ENCODE measurements around the gene TRIM24. TPM values are rescaled to one million over a fixed set of nuclear protein-coding genes. Genes with fewer than 3 reads are reported as not detected.

The TRIM24 gene
- total RNA-seq, 2 experiments from 2014 or later = 17.5 to 26.8 TPM

DNA sequence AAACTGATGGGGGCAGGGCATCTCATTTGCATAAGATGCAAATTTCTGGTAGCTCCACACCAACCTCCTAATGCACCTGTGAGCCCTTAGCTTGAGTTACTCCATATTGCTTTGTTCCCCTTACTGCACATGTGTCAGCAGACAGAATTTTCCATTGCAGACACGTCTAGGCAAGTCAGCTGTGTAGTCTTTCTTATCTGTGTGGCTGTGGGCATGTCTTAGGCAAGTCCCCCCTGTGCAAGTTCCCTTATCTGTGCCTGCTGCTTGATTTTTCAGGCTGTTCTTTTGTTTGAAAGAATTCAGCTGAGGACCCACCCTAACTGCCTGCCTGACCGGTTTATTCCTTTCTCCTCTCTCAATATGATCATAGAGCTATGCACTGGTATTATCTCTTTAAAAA, 28.5 kb upstream of the TRIM24 start:
- no TSS peak for BruUV-seq (replicated peaks)
- Histone ChIP-seq H3K4me1 (ENCODE audit: insufficient read depth, low read length, poor library complexity, severe bottlenecking) (no peaks in the 10 kb centered on the region), H3K4me2 (ENCODE audit: low read length) (no peak overlapping the region), H3K27ac (ENCODE audit: low read depth, low read length, poor library complexity, severe bottlenecking) (no peak overlapping the region), H2AFZ (ENCODE audit: low read length) (no peak overlapping the region), H3K9me3 (ENCODE audit: low read length) (0 out of 2 replicates have a peak, but pooled peaks cover 9% of the 10 kb centered on the region), H4K20me1 (ENCODE audit: insufficient read depth, low read length) (no peaks in the 10 kb centered on the region), H3K36me3 (ENCODE audit: insufficient read depth, low read length) (no peaks in the 10 kb centered on the region), H3K4me3 (ENCODE audit: low read depth, low read length, poor library complexity, severe bottlenecking) (no peak overlapping the region), H3K9me2 (ENCODE audit: insufficient read depth, low read length) (no peaks in the 10 kb centered on the region), H3K79me2 (ENCODE audit: insufficient read depth, low read depth, low read length) (no peaks in the 10 kb centered on the region)
- peak; percentile 2 for DNase-seq (ENCODE audit: low spot score)
- ChIA-PET POLR2A (interaction anchor here (0.6 to 0.7 kb wide), 2 partner anchors 321 to 598 kb away, joined by 3 to 5 read pairs; no protein-coding TSS in a partner anchor), CTCF (ENCODE audit: unreplicated experiment) (no interaction called here)
- TF ChIP-seq EZH2phosphoT487 (IDR thresholded peaks at IDR 0.05; ENCODE audit: borderline replicate concordance, low read depth, low read length) = no peak
- TF ChIP-seq, protein P1, sequence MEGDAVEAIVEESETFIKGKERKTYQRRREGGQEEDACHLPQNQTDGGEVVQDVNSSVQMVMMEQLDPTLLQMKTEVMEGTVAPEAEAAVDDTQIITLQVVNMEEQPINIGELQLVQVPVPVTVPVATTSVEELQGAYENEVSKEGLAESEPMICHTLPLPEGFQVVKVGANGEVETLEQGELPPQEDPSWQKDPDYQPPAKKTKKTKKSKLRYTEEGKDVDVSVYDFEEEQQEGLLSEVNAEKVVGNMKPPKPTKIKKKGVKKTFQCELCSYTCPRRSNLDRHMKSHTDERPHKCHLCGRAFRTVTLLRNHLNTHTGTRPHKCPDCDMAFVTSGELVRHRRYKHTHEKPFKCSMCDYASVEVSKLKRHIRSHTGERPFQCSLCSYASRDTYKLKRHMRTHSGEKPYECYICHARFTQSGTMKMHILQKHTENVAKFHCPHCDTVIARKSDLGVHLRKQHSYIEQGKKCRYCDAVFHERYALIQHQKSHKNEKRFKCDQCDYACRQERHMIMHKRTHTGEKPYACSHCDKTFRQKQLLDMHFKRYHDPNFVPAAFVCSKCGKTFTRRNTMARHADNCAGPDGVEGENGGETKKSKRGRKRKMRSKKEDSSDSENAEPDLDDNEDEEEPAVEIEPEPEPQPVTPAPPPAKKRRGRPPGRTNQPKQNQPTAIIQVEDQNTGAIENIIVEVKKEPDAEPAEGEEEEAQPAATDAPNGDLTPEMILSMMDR (conservative IDR thresholded peaks at IDR 0.05; ENCODE audit: low read length) = no peak
- intact Hi-C loops (cut with micrococcal nuclease; ENCODE audit: unreplicated experiment) = no loop called here

DNA sequence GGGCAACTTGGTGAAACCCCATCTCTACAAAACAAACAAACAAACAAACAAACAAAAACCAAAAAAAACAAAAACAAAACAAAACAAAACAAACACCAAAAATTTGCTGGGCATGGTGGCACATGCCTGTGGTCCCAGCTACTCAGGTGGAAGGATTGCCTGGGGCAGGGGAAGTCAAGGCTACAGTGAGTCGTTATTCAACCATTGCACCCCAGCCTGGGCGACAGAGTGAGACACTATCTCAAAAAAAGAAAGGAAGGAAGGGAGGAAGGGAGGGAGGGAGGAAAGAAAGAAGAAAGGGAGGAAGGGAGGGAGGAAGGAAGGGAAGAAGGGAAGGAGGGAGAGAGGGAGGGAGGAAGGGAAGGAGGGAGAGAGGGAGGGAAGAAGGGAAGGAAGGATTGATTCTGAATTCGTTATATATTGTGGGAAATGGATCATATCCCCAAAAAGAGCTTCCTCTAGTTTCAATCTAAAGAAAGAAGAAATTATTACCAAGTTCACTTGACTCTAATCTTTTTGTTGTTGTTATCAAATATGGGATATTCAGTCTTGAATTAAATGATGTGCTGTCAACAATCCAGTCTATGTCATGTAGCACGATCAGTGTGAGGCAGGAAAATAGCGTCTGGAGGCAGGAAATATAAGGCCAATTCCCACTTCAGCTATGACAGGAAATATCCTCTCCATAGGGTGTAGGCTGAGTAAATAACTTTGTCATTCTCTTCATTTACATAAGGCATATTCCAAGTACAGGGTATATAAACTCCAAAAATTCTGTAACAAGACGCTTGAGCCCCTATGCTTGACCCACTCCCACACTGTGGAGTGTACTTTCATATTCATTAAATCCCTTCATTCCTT, 26.2 kb upstream of the TRIM24 start:
- Histone ChIP-seq H3K9me3 (ENCODE audit: low read length) (0 out of 2 replicates have a peak, but pooled peaks cover 9% of the 10 kb centered on the region), H2AFZ (ENCODE audit: low read length) (no peak overlapping the region), H3K4me3 (ENCODE audit: low read depth, low read length, poor library complexity, severe bottlenecking) (no peak overlapping the region), H3K79me2 (ENCODE audit: insufficient read depth, low read depth, low read length) (no peaks in the 10 kb centered on the region), H3K9me2 (ENCODE audit: insufficient read depth, low read length) (no peaks in the 10 kb centered on the region), H4K20me1 (ENCODE audit: insufficient read depth, low read length) (no peaks in the 10 kb centered on the region), H3K36me3 (ENCODE audit: insufficient read depth, low read length) (no peaks in the 10 kb centered on the region), H3K4me1 (ENCODE audit: insufficient read depth, low read length, poor library complexity, severe bottlenecking) (no peaks in the 10 kb centered on the region), H3K27ac (ENCODE audit: low read depth, low read length, poor library complexity, severe bottlenecking) (no peak overlapping the region), H3K4me2 (ENCODE audit: low read length) (no peak overlapping the region)
- CTCF ChIA-PET (ENCODE audit: unreplicated experiment) = no interaction called here
- no TSS peak for BruUV-seq (replicated peaks)
- intact Hi-C loops (cut with micrococcal nuclease; ENCODE audit: unreplicated experiment) = no loop called here
- POLR2A ChIA-PET = no interaction called here
- DNase-seq (ENCODE audit: low spot score) = no peak
- TF ChIP-seq EZH2phosphoT487 (IDR thresholded peaks at IDR 0.05; ENCODE audit: borderline replicate concordance, low read depth, low read length) = no peak
- TF ChIP-seq, protein P1 (conservative IDR thresholded peaks at IDR 0.05; ENCODE audit: low read length) = no peak

DNA sequence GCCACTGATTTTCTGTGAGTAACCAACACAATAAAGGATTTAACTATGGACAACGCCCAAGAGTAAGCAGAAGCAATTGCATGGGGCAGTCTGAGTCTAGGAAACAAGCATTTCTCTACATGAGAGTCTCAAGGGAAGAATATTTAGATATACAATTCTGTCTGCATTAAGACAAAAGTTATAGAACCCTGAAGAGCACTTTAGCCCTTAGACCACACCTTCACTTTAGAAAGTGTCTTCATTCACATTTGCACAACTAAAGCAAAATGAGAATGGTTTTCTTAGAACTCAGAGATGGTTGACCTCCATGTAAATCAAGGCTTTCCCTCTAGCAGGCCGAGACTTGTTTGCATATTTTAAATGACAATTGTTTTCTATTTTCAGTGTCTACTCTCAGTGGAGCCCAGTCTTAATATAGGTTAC, 25.5 kb upstream of the TRIM24 start:
- Histone ChIP-seq H3K4me1 (ENCODE audit: insufficient read depth, low read length, poor library complexity, severe bottlenecking) (no peaks in the 10 kb centered on the region), H3K36me3 (ENCODE audit: insufficient read depth, low read length) (no peaks in the 10 kb centered on the region), H3K79me2 (ENCODE audit: insufficient read depth, low read depth, low read length) (no peaks in the 10 kb centered on the region), H2AFZ (ENCODE audit: low read length) (no peak overlapping the region), H3K9me3 (ENCODE audit: low read length) (0 out of 2 replicates have a peak, but pooled peaks cover 4% of the 10 kb centered on the region), H3K4me2 (ENCODE audit: low read length) (no peak overlapping the region), H3K4me3 (ENCODE audit: low read depth, low read length, poor library complexity, severe bottlenecking) (no peak overlapping the region), H4K20me1 (ENCODE audit: insufficient read depth, low read length) (no peaks in the 10 kb centered on the region), H3K27ac (ENCODE audit: low read depth, low read length, poor library complexity, severe bottlenecking) (no peak overlapping the region), H3K9me2 (ENCODE audit: insufficient read depth, low read length) (no peaks in the 10 kb centered on the region)
- ChIA-PET CTCF (ENCODE audit: unreplicated experiment) (no interaction called here), POLR2A (no interaction called here)
- no TSS peak for BruUV-seq (replicated peaks)
- no peak for DNase-seq (ENCODE audit: low spot score)
- TF ChIP-seq, protein P1 (conservative IDR thresholded peaks at IDR 0.05; ENCODE audit: low read length) = no peak
- TF ChIP-seq EZH2phosphoT487 (IDR thresholded peaks at IDR 0.05; ENCODE audit: borderline replicate concordance, low read depth, low read length) = no peak
- intact Hi-C loops (cut with micrococcal nuclease; ENCODE audit: unreplicated experiment) = no loop called here
